ENCODE measurements around the gene NTNG1.
"Not testable (repeated sequence)": the region's sequence is repeated elsewhere in the genome, so short reads cannot be mapped to it uniquely, and the experiment has no call there.

Gene NTNG1

DNA sequence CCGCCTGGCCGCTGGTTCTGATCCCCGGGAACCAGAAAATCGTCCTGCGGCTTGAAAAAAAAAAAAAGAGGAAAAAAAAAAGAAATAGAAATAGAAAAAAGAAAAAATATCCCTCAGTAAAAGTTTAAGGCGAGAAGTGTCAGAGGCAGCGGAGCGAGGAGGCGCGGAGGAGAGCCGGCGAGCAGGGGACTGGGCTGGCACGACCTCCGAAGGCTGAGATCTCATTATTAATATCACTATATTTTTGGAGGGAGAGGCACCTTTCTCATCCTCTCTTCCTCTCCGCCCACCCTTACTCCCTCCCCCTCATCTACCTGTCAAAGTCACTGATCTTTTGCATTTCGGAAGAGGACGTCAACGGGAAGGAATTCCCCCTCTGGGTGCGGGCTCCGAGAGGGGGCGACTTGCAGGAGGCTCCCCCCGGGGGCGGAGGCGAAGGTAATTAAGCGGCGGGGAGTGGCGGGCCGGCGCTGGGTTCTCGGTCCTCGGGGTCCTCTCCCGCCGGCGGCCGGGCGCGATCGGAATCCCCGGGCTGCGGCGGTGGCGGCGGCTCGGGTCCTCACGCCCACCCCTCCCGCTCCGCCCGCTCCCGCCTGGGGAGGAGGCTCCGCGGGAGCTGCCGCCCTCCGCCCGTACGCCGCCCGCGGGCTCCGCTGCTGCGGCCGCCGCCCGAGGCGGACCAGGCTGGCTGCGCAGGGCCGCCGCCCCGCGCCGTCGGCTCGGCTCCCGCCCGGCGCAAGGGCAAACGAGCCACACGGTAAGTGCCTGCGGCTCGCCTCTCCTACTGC, at the start of gene NTNG1:
Gene NTNG1, plus strand, starts transcription at position 337 of the 788 bp plus-strand sequence.
- DNase-seq (ENCODE audit: low read depth), result no peak

DNA sequence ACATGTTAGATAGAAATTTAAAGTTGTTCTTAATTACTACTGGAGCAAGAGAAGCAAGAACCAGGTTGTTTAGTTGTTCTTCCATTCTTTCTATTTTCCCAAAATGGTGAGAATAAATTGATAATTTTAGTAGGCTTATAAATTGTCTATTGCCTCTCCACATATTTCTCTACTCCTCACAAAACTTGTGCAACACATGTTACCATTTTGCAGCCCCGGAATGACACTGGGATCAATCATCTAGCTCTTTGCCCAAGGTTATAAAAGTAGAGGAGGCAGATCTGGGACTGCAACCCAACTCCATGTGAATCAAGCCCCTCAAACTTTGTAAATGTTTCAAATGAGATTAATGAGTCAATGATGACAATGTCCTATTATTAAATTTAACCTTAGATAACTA, 49.4 kb upstream of the NTNG1 start:
- DNase-seq (ENCODE audit: low read depth), result no peak

DNA sequence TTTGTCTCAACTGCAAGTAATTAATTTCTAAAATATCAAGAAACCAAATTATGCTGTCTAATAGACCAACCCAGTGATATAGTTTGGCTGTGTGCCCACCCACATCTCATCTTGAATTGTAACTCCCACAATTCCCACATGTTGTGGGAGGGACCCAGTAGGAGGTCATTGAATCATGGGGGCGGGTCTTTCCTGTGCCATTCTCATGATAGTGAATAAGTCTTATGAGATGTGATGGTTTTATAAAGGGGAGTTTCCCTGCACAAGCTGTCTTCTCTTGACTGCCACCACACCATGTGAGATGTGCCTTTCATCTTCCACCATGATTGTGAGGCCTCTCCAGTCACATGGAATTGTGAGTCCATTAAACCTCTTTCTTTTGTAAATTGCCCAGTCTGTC, 47.4 kb upstream of the NTNG1 start:
- DNase-seq (ENCODE audit: low read depth), result not testable (repeated sequence)

DNA sequence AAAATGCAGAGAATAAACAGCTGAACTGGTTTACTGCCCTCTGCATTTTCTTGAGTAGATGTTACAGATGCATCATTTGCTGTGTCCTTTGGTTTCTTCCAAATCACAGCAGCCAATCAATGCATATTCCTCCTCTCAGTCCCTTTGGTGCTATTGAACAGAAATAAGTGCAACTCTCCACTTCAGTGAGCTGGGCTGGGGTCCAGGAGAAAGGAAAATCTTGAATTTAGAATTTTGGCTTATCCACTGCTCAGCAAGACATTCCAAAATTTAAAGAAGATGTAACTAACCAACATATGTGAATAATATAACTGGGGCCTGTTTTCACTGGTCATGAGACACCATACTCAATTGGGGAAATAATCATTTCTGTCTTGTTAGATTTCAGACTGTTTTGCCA, 45.2 kb upstream of the NTNG1 start:
- DNase-seq (ENCODE audit: low read depth), result no peak

DNA sequence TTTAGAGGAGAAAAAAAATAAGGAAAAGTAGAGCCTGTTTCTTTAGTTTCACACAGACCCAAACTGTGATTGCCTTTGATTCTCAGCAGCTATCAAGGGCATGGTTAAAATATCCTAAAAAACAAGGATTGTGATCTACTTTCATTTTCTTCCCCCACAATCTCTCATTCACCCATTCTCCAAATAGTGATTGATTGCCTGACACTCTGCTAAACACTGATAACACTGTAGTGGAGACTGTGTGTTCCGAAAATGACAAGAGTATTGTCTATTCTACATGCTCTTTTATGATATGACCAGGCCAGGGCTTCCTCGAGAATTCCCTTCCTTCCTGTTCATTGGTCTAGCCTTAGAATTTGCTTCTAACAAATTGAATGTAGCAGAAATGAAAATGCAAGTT, 44.1 kb upstream of the NTNG1 start:
- DNase-seq (ENCODE audit: low read depth), result no peak

DNA sequence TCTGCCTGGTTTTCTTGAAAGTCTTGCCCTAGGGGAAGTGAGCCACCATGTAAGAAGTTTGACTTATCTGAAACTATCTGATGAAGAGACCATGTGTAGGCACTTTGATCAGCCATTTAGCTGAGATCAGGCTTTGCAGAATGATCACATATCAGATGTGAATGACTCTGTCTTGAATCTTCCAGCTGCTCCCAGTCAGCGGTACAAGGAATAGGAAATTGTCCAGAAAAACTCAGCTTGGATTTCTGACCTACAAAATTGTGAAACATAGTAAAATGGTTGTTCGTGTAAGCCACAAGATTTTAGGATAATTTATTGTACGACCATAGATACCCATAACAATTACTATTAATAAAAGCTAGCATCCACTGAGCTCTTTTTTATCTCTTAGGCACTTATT, 41.9 kb upstream of the NTNG1 start:
- no peak for DNase-seq (ENCODE audit: low read depth)

DNA sequence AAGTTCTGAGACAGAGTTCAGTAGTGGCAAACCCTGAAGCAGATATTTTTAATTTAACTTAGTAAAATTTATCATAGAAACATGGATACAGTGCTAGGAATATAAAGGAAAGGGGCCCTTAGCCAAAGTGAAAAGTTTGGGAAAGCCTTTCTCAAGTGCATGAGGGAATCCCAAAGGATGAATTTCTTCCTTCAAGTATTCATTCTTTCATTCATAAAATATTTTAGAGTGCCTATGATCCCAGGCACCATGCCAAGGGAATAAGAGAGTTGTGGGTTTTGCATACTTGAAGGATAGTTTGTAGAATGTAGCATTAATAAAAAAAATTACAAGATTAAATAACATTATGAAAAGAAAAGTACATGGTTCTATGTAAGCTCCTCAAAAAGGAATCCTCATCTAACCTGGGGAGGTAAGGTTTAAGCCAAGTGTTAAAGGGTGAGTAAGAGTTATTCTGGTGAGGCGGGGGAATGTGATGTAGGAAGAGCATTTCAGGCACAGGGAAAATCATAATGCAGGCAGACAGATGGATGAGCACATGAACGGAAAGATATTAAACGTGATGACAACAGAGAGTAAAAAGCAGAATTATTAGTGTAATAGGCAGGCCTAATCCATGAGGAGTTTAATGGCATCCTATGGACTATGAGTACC, 40.4 kb upstream of the NTNG1 start:
- no peak for DNase-seq (ENCODE audit: low read depth)

DNA sequence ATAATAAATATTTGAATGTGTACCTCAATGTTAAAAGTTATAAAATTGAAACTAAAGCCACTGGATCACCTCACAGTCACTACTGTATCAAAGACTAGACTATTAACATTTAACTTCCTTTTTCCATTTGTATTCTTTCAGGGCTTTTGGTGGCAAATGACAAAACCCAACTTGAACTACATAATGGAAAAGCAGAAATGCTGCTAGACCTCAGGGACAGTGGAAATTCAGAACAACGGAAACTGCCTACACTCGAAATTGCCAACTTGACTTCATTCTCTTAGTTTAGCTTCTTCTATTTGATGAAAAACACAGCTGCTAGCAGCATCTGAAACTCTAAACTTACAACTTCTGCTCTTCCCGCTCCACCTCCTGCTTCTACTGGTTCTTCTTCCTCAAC, 34.9 kb upstream of the NTNG1 start:
- DNase-seq (ENCODE audit: low read depth), result no peak

DNA sequence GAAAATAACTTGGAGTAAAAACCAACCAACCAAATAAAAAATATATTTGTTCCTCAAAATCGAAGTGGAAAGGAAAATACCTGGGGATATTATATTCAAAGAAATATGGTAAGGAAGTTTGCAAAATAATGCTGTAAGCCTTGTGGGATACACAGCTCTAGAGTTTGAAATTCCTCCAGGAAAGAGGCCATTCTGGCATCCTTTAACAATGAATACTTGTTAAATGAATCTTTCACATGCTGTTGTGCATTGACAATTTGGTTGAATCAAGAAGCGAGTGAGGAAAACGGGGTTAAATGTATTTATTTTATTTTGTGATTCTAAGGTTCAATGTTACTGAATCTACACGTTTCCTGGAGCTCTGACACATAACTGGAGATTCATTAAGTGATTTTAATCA, 30.5 kb upstream of the NTNG1 start:
- DNase-seq (ENCODE audit: low read depth), result no peak

DNA sequence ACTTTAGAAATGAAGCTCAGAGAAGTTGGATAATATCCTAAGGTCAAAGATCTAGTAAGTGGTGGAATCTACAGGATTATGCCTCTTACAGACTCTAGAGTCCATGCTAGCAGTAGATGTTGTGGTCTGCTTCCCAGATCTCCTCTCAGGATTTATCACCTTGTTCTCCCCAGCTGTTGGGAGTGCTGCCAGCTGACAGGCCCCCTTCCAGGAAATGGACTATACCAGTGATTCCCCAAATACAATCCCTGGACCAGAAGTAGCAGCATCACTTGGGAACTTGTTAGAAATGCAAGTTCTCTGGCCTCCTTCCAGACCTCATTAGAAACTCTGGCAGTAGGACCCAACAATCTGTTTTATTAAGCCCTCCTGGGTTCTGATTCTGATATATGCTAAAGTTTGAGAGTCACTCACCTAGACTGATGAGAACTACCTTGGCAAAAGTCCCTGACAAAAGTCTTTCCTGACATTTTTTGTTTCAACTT, 24.5 kb upstream of the NTNG1 start:
- no peak for DNase-seq (ENCODE audit: low read depth)

DNA sequence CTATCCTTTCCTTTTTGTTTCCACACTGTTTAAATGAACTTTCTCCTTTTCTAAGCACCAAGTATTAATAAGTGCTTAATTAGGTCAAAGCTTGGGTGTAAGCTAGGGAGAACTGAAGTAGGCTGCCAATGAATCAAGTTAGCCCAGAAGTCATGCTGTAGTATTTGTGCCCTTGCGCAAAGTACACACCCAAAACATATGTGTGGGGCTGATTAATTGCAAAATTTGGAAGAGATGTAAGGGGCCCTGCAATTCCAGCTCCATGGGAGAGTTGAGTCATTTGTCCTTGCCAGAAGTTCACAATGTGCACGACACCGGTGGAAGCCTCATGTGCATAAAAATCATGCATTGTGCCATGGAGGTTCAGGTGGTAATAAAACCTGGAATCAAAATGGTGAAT, 18.6 kb upstream of the NTNG1 start:
- DNase-seq (ENCODE audit: low read depth), result no peak

DNA sequence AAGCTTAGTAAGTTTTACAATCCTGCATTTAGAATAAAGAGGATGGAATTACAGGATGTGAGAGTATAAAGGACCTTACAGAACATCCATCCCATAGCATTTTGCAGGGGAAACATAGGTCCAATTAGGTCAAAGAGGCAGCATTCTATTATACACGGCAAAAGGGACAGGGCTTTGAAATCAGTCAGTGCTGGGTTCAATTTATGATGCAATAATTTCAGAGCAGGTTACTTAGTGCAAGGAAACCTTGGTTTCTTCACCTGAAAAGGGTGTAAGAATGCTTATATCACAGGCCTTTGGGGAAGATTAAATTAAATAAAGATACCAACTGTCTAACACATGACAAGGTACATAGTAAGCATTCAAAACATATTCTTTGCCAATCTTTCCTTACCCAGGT, 17.1 kb upstream of the NTNG1 start:
- no peak for DNase-seq (ENCODE audit: low read depth)

DNA sequence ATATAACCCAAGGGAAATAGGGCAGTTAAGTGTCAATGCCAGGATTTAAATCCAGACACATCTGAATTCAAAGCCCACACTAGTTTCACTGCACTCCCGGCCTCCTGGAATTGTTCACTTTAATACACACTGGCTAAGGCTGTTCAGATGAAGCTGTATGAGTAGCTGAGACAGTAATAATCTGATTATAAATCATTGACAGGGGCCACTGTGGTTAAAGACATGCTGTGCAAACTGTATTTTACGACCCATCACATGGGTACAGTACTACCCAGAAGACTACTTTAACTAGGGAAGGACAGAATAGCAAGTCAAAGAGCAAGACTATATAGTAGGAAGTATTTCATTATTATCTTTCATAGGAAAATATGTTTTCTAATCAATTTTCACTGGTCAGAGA, 16.1 kb upstream of the NTNG1 start:
- DNase-seq (ENCODE audit: low read depth), result no peak

DNA sequence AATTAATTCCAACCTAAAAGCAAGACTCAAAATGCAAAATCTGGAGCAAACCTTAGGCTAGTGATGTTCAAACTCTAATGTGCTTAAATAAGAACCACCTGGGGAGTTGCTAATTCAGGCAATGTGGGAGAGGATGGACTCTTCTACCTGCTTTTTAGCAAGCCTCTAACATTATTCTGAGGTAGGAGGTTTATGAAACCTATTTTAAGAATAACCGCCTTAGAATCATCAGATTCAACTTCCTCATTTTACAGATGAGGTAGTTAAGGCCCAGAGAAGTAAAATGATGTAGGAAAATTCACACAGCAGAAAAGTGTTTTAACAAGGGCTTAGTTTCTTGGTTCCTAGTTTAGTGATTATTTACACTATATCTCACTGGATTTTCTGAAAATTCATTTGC, 8.6 kb upstream of the NTNG1 start:
- no peak for DNase-seq (ENCODE audit: low read depth)

DNA sequence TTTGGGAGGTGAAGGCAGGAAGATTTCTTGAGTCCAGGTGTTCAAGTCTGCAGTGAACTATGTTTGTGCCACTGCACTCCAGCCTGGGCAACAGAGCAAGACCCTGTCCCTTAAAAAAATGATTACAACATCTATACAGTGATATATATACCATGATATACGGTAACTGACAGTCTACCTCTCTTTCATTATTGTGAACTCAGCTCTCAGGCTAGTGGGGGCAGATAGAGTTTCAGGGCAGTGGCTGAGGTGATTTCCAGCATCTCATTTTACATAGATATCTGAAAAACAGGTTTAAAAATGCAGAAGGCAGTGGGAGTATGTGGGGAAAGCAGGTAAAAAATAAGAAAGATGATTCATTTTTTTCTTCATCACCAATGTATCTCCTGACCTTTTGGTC, 8.1 kb upstream of the NTNG1 start:
- no peak for DNase-seq (ENCODE audit: low read depth)

DNA sequence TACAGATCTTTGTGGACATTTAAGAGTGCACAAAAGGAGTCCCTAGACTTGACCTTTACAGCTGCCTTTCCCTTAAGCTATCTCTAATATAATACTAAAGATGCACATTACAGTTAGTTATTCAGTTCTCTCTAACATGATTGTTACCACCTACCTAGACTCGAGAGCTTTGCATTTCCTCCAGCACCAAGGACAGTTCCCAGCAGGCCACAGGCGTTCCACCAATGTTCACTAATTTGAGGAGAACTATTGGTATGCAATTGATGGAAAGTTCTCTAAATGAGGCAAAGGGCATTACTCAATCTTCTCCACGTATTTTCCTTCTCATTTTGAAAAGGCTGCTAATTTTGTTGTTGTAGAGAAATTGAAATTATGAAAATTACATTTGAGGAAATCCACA, 5.4 kb upstream of the NTNG1 start:
- DNase-seq (ENCODE audit: low read depth), result no peak

DNA sequence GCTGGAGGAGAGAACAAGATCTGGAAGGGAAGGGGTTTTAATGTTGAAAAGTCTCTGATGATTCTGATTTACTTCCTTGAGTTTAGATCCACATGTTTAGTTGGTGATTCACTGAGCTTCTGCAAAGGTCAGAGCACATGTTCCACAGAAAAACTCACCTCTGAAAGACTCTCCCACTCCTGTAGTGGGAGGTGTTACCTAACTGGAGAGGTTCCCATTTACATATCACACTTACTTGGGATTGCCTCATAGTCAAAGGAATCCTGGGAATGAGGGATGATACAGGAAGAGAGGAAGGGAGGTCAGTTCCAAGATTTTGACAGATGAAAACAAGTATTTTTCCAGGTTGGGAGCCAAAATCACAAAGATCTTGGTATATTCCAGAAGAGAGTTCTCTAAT, 2.7 kb upstream of the NTNG1 start:
- no peak for DNase-seq (ENCODE audit: low read depth)

DNA sequence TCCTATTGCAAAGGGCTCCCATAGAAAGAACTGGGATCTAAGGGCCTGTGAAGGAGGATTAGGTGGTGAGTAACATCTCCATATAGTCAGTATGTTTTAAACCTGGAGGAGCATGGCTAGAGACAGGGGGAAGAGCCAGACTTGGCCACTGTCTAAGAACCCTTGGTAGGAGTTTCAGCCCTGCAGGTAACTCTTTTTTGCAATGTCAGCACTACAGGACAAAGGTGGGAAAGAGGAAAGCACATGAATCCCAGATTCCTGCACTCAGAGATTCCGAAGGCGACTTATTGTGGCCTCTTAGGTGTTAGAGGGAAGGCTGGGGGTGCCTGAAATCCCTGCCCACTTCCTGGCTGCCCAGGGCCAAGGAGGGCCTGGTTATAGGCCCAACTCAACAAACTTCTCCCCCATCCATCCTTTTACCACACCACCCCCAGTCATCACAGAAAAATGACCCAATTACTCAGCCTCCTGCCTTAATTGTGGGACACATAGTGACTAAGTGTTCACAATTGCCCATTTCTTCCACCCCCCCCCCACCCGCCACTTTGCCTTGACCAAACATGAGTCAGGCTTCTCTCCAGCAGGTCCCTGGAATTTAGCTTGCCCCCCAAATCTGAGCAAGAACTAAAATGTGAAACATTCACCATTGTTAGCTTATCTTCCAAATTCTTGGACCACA, 1.9 kb upstream of the NTNG1 start:
- DNase-seq (ENCODE audit: low read depth), result no peak

DNA sequence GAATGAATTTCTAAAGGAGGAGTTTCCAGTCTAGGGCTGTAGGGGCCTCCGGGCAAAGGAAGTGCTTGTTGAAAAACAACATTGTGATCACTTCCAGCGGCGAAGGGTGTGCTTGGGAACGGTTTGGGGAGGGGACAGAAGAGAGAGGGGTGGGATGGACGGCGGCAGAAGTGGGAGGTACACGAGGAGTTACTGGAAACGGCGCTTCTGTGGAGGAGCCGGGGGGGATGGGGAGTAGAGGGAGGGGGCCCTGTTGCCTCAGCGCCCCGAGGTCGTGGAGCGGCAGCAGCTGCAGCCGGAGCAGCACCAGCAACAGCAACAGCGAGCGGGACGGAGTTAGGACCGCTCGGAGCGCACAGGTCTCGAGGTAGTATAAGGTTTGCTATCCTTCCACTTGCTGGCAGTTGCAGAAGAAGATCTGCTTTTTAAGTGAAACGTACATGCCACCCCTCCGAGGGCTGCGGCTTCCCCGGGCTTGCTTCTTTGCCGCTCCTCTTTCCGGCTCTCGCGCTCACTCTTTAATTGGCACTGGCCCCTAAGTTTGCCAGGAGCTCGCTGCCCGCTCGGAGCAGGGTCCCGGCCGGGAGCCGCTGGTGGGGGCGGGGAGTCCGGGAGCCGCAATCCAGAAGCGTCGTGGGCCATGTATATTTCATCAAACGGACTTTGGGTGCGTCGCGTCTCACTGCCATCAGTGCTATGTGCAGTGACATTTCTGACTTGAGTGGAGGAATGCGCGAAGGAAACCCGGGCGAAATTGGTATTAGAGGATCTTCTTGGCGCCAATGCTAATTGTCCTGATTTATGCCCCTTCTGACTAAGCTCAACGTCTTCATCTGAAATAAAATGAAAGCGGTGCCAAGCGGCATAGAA, 771 bp upstream of the NTNG1 start:
- no peak for DNase-seq (ENCODE audit: low read depth)

DNA sequence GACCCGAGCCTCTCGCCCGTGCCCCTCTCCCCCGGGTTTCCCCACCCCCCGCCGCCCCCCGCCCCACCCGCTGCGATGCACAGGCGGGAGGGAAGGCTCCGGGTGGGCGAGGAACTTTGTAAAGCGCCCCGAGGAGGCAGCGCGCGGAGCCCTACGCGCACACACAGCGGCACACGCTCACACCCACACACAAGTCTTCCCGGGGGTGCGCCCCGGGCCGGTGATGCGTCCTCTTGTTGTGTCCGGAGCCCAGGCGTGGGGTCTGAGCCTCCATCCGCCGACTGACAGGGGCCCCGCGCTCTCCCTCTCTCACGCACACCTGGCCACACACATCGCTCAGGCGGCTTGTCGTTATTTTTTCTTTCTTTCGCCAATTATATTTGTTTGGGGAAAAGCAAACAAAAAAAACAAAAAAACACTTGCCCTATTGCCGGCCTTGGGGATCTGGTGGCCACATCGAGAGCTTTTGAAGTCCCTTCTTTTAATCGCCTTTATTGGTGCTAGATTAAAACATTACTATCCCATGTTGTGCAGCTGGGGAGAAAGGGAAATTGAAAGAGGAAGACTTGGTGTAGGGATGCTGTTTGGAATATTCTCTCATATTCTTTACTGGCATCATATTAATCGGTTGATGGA, 770 bp downstream of the NTNG1 start:
- DNase-seq (ENCODE audit: low read depth), result no peak

DNA sequence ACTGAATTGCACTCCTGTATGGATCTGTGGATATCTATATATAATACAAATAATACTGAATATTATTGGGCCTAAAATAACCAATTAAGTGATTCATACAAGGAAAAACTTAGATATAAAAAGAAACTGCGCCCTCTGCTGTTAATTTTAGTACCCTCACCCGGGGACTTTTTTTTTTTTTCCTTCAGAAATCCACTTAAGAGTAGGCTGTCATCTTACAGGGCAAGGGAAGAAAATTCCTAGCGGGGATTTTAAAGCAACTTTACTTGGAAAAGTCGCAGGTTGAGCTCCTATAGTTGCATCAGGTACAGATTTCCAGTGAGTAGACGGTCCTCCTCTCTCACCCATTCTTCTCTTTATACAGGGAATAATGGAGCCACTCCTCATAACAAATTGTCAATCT, 1.3 kb downstream of the NTNG1 start:
- DNase-seq (ENCODE audit: low read depth), result no peak

DNA sequence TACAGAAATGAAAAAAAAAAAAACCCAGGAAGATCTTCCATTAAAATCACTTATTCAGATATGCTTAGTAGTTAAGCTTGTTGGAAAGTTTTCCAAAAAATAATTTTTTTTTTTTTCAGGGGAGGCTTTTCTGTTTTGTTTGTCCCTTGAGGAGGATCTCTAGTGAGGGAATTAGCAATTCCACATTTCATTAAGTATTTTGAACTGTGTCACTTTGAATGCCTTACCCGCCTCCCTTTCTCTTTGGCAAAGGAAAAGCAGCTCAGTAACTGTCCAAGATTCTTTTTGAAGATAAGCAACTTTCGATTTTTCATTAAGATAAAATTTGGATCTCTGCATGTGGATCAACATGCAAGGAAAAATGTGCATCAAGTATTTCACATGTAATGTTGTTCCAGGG, 1.8 kb downstream of the NTNG1 start:
- DNase-seq (ENCODE audit: low read depth), result no peak
